Large intestine (tissue), 3 donors: ENCODE measurements around the gene FURIN. TPM values are rescaled to one million over a fixed set of nuclear protein-coding genes. Genes with fewer than 3 reads are reported as not detected.
A peak's percentile ranks its signal among the peaks of the same experiment; 100 is the strongest.

Source experiments
- DNase-seq, 2 donors: peaks; one replicate each; pipeline versions ENCODE4 v3.0.0 to v3.0.0-alpha.2; 2013
- H3K27ac ChIP-seq: one replicate; pipeline ENCODE4 v1.5.1; 2013; ENCODE audit warnings: low read length
- H3K27me3 ChIP-seq: 2 replicates; pipeline ENCODE4 v1.6.1; 2013; ENCODE audit warnings: low read length; ENCODE audit not compliant: control insufficient read depth, insufficient read depth
- H3K36me3 ChIP-seq: 2 replicates; pipeline ENCODE4 v1.6.1; 2013; ENCODE audit warnings: low read length; ENCODE audit not compliant: control insufficient read depth, insufficient read depth
- H3K4me1 ChIP-seq: one replicate; pipeline ENCODE4 v1.6.1; 2013; ENCODE audit warnings: low read length; ENCODE audit not compliant: control insufficient read depth, insufficient read depth
- H3K4me3 ChIP-seq: one replicate; pipeline ENCODE4 v1.5.1; 2013; ENCODE audit warnings: low read length
- H3K9me3 ChIP-seq: one replicate; pipeline ENCODE4 v1.6.1; 2013; ENCODE audit warnings: mild to moderate bottlenecking, low read depth, low read length, moderate library complexity; ENCODE audit not compliant: control insufficient read depth
- WGBS: methylation state at CpG from one replicate; pipeline ENCODE4 v1.1.5; 2013; ENCODE audit warnings: low lambda C conversion rate; ENCODE audit not compliant: insufficient coverage; 5-methylcytosine and 5-hydroxymethylcytosine counted together
- polyA plus RNA-seq: library from polyadenylated mRNA; unstranded; fragments of 120-200 nt; gene quantifications from one replicate; pipeline ENCODE4 v1.2.1, GENCODE V29; 2013

Gene FURIN
- polyA plus RNA-seq, 1 donor, result 91.6 TPM

- no CpG with 5 or more reads among the region's 19 CpGs for WGBS
- Histone ChIP-seq H3K27ac (no peak overlapping the region), H3K27me3 (no peaks in the 10 kb centered on the region), H3K36me3 (peaks cover 62% of the 10 kb centered on the region), H3K4me3 (no peak overlapping the region), H3K4me1 (peaks cover 25% of the 10 kb centered on the region), H3K9me3 (no peaks in the 10 kb centered on the region)
- DNase-seq, result no peak
These were observed 13.8 kb downstream of the FURIN start for GRCh38 chr15:90881978-90882721.

- Histone ChIP-seq H3K4me1 (peaks cover 25% of the 10 kb centered on the region), H3K36me3 (peaks cover 57% of the 10 kb centered on the region), H3K27me3 (no peaks in the 10 kb centered on the region), H3K27ac (peak overlapping the region; percentile 80), H3K4me3 (no peak overlapping the region), H3K9me3 (no peaks in the 10 kb centered on the region)
- WGBS, result no CpG with 5 or more reads among the region's 13 CpGs
- DNase-seq, result no peak
These were observed 14.6 kb downstream of the FURIN start for GRCh38 chr15:90882781-90883525.

- no peaks in the 10 kb centered on the region for H3K9me3 ChIP-seq
- peak in 1 of 2 donors; percentile 71 for DNase-seq
- H3K27ac ChIP-seq, result peak overlapping the region; percentile 80
- peak overlapping the region; percentile 51 for H3K4me3 ChIP-seq
- H3K4me1 ChIP-seq, result peaks cover 25% of the 10 kb centered on the region
- peaks cover 51% of the 10 kb centered on the region for H3K36me3 ChIP-seq
- no peaks in the 10 kb centered on the region for H3K27me3 ChIP-seq
- no CpG with 5 or more reads among the region's 7 CpGs for WGBS
These were observed 15.2 kb downstream of the FURIN start for GRCh38 chr15:90883526-90883975.

GRCh38 chr15:90883976-90884718, 15.8 kb downstream of the FURIN start, which contains the start of gene FES:
Gene FES (plus strand): TSS chr15:90884504. CDS start chr15:90885046, 542 bp downstream.
- Histone ChIP-seq H3K36me3 (peaks cover 45% of the 10 kb centered on the region), H3K27me3 (no peaks in the 10 kb centered on the region), H3K4me1 (peaks cover 25% of the 10 kb centered on the region), H3K4me3 (peak within 1 kb of the TSS; percentile 51), H3K9me3 (no peaks in the 10 kb centered on the region), H3K27ac (peak within 1 kb of the TSS; percentile 80)
- peak in 1 of 2 donors; percentile 70 for DNase-seq
- 20% methylated on average over 1 of the region's 58 CpGs for WGBS

- H3K27ac ChIP-seq, result peak overlapping the region; percentile 49
- WGBS, result no CpG with 5 or more reads among the region's 16 CpGs
- DNase-seq, result no peak
- no peaks in the 10 kb centered on the region for H3K27me3 ChIP-seq
- H3K9me3 ChIP-seq, result no peaks in the 10 kb centered on the region
- H3K36me3 ChIP-seq, result peaks cover 38% of the 10 kb centered on the region
- peaks cover 25% of the 10 kb centered on the region for H3K4me1 ChIP-seq
- H3K4me3 ChIP-seq, result peak overlapping the region; percentile 51
These were observed 16.5 kb downstream of the FURIN start for GRCh38 chr15:90884719-90885431.

- DNase-seq, result peak; percentile 56 to 59
- Histone ChIP-seq H3K27ac (no peak overlapping the region), H3K27me3 (no peaks in the 10 kb centered on the region), H3K9me3 (no peaks in the 10 kb centered on the region), H3K36me3 (peaks cover 34% of the 10 kb centered on the region), H3K4me3 (peak overlapping the region; percentile 51), H3K4me1 (peaks cover 25% of the 10 kb centered on the region)
- no CpG with 5 or more reads among the region's 23 CpGs for WGBS
These were observed 17.3 kb downstream of the FURIN start for GRCh38 chr15:90885432-90886290.

GRCh38 chr15:90886291-90886614, 17.9 kb downstream of the FURIN start:
- Histone ChIP-seq H3K27ac (no peak overlapping the region), H3K36me3 (peaks cover 30% of the 10 kb centered on the region), H3K9me3 (no peaks in the 10 kb centered on the region), H3K4me1 (peaks cover 25% of the 10 kb centered on the region), H3K4me3 (no peak overlapping the region), H3K27me3 (no peaks in the 10 kb centered on the region)
- WGBS, result 76% methylated on average over 2 of the region's 5 CpGs
- no peak for DNase-seq

GRCh38 chr15:90887037-90887481, 18.7 kb downstream of the FURIN start:
- H3K27me3 ChIP-seq, result no peaks in the 10 kb centered on the region
- DNase-seq, result no peak

GRCh38 chr15:90889313-90889730, 20.9 kb downstream of the FURIN start:
- Histone ChIP-seq H3K9me3 (no peaks in the 10 kb centered on the region), H3K27me3 (no peaks in the 10 kb centered on the region), H3K4me3 (no peak overlapping the region), H3K27ac (no peak overlapping the region), H3K4me1 (peaks cover 11% of the 10 kb centered on the region), H3K36me3 (peaks cover 42% of the 10 kb centered on the region)
- no CpG with 5 or more reads among the region's 18 CpGs for WGBS
- no peak for DNase-seq

More at GRCh38 chr15:90887037-90887481, 18.7 kb downstream of the FURIN start:
- no peak overlapping the region for H3K4me3 ChIP-seq
- no CpG with 5 or more reads among the region's 13 CpGs for WGBS
- H3K36me3 ChIP-seq, result peaks cover 30% of the 10 kb centered on the region
- no peak overlapping the region for H3K27ac ChIP-seq
- no peaks in the 10 kb centered on the region for H3K9me3 ChIP-seq
- peaks cover 25% of the 10 kb centered on the region for H3K4me1 ChIP-seq
